Astrocyte (in vitro differentiated cells and primary cell): ENCODE results near the gene RHD.

Source experiments
- CTCF ChIP-seq: IDR thresholded peaks from 2 replicates; pipeline ENCODE4 v1.5.1; 2011; ENCODE audit warnings: low read depth, mild to moderate bottlenecking, inconsistent platforms, low read length, moderate library complexity; ENCODE audit not compliant: insufficient read depth
- EZH2 ChIP-seq: IDR thresholded peaks from 2 replicates; pipeline ENCODE4 v1.6.1; 2012; ENCODE audit warnings: mild to moderate bottlenecking, low read length, inconsistent platforms; ENCODE audit not compliant: insufficient read depth

- TF ChIP-seq CTCF (no peak), EZH2 (no peak)
Measured at GRCh38 chr1:25355841-25356395, 83.6 kb downstream of the RHD start.
